GM21360 (cell line): ENCODE measurements around the gene THADA.

ENCODE experiments used
- ATAC-seq: cut with Tn5 transposase; IDR thresholded peaks from one replicate; pipeline ENCODE4 v1.9.1; 2021; ENCODE audit warnings: mild to moderate bottlenecking, moderate library complexity; ENCODE audit not compliant: unreplicated experiment

The THADA gene

DNA sequence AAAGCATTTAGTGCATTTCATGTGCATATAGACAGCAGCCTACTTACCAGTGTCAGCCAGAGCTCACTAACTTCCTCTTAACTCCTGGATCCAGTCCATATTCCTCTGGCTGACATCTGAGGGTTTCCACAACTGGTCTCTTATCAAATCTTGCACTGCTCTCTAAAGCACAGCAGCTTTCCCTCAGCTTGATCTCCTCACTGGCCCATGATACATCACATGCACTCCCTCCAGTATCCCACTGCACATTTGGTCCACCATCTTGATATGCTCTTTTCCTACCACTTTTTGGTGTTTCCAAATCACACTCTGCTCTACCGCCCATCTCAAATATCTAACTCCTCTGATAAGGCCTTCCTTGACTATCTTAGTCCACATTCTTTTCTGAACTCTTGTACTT, 264.4 kb downstream of the THADA start:
- ATAC-seq: no peak

DNA sequence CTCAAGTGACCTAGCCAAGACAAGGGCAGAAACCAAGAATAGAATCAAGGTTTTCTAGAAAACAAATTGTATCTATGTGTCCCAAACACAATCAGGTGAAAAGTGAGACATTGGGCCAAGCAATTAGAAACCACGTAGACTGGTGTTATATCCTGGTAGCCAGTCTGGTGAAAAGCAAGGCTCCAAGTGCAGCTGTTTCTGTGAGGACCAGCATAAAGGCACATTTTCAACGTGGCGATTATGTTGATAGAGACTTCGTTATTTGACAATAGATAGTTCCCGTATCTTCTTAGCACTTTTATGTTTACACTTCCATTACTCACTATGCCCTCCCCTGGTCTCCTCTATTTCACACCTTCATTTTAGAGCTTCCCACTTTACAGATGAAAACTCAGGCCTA, 266.2 kb downstream of the THADA start:
- ATAC-seq: no peak

DNA sequence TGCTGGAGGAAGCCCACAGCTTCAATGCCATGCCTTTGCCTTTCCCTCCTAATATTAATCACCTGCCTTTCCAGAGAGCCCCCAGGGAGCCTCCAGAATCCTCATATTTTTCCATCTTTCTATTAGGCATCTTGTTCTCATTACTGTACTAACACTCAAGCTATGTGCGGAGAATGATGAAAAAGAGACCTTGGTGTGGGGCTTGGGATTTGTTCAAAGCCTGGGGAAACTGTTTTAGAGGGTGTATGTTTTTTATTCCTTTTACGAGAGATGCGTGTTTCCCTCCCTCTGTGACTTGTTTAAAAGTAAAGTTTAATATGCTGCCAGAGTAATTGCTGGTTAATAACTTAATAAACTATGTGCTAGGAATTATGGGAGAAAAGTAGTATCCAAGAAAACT, 267.0 kb downstream of the THADA start:
- ATAC-seq: no peak

DNA sequence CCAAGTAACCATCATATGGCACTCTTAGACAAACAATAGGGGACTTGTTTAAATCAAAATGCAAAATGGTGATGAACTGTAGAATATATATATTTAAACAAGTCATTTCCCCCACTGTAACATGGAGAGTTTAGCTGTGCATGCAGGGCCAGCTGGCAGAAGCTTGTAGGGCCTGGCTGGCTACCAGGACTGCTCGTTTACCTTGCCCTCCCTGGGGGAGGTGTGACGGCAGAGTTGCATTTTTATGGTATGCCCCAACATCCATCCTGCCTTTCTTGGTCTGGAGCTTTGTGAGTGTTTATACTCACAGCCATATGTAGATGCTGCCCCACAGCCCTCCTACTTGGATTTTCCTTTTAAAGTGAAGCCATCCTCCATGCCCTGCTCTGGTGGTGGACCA, 267.7 kb downstream of the THADA start:
- no peak for ATAC-seq

DNA sequence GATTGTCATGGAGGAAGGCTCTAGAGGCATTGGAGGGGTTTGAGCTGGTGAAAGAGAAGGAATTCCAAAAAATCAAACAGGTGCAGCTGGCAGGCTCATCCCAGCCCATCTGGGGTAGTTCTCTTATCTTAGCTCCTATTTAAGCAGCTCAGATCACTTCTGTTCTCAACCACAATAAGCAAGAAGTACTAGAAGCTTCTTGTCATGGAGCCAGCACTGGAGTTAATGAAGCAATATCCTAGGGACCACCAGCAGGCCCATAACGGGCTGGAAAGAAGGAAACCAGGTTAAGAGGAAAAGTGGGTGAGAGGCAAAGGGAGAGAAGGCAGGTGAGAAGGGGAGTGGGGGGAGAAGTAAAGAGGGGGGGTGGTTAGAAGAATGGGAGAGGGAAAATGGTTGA, 268.7 kb downstream of the THADA start:
- no peak for ATAC-seq

DNA sequence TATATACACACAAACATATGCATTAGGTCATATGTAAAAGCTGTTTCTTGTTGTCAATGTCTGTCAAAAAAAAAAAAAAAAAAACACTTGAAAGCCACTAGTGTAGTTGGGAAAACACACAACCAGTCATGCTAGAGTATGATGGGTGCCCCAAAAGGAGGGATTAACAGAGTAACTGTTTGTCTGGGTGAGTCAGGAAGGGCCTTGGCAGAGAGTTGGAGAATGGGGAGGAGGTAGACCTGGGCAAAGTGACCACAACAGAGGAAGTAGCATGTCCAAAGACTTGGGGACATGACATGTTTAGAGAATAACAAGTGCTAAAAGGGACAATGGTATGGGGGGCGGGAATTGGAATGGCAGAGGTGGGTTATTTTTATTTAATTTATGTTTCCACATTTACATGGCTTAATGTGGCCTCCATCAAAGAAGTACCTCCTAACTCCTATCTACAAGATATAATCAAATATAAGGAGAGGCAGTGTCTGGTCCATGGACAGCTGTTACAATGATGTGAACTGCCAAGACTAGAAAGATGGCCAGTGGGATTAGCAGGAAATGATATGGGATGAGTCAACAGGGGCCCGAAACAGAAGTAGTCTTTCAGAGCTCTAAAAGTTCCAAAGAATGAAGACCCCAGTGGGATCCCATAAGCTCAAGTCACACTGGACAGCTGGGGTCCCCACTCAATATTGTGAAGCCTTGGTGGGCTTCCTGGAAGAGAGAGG, 269.6 kb downstream of the THADA start:
- no peak for ATAC-seq

DNA sequence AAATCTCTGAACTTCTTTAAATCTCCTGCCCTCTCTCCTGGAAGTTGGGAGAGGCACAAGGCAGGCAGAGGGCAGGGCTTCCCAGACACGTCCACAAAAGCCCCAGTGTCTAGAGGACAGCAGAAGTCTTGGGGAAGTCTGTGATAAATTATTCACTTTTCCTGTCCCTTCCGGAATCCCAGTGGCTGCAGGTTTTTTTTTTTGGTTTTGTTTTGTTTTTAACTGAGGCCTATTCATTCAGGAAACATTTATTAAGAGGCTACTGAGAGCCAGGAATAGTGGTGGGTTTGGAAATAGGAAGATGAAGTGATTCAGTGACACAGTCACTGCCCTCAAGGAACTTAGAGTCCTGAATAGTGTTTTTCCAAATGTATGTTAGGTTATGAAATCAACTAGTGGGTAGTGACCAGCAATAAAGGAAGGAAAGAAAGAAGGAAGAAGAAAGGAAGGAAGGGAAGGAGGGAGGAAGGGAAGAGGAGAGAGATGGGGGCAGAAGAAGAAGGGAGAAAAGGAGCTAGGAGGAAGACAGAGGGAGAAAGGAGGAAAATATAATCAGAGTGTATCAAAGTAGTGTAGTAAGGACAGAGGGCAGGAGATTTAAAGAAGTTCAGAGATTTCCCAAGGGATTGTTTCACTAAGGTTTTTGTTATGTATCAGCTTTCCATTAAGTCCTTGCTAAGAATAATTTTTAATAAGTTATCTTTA, 270.6 kb downstream of the THADA start:
- ATAC-seq: no peak

DNA sequence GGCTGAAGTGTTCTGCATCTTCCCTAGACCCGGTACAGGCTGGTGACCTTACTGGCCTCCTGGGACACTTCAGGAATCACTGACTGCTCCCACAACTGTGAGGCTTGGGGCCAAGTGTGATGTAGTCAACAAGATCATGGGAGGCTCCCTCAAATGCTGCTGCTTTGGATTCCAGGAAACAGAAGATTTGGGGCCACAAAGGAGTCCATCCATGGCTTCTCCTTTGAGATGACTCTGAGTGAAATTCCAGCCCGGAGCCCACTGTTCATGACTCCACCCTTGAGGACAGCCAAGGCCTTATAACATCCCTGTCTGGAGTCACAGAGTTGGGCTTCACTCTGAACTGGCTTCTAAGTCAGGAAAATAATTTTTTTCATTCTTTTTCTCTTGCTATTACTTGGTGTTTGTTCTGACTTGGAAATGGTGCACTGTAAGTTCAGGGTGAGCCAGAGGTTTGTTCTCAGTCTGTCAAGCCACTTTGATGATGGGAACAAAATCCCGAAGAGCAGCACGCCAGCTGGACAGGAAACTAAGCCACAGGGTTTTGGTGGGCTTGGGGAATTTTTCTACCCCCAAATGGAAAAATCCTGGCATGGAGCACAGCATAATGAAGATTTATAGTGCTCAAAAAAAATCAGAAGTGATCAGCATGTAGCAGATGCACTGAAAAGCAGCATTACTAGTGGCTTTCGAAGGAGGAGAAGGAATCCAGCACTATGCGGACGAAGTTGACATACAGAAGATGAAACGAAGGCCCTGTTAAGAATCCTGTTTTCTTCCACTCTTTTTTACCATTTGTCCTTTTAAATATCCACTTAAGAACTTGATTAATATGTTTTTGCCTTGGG, 271.4 kb downstream of the THADA start:
- ATAC-seq: no peak

DNA sequence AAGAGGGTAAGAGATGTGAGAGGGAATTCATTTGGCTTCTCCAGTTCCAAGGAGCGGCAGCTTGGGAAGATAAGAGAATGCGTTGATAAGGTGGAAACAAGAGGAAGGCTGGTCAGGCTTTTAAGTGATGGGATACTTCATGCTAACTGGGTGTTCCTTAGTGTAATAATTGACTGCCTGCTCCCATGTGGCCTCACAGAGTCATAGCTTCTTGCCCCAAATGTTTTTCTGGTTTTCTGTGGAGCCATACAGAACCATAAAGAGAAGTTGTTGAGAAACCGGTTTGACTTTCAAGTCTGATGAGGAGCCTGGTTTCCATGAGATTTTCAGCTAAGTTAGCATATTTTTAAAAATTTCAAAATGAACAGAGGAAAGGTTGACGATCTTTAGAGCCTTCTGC, 272.0 kb downstream of the THADA start:
- no peak for ATAC-seq

DNA sequence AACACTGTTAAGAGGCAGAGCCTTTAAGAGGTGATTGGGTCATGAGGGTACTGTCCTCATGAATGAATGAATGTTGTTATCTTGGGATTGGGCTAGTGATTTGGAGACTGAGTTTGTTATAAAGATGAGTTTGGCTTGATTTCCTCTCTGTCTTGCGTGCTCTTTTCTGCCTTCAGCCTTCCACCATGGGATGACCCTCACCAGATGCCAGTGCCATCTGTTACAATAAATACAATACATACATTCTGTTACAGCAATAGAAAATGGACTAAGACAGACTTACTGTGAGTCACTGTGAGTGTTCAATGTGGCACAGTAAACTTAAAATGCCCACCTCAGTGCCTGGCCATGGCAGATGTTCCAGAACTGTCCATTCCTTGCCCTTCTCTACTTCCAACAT, 274.4 kb downstream of the THADA start:
- ATAC-seq: no peak

DNA sequence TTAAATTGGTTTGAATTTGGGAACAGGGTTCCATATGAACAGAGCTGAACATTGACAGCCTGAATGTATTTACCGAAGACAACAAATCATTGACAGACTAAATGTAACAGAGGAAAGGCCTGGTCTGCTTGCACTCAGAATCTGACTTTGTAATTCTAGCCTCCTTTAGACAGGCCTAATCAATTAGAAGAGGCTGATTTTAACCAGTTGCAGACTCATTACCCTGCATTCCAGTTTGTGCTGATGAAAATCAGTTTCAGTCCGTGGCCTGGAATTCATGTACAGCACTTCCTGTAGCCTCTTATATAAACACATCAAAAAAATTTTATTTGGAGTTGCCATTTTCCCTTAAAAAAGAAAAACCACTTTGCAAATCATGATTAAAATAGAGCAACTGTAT, 276.3 kb downstream of the THADA start:
- ATAC-seq: no peak

DNA sequence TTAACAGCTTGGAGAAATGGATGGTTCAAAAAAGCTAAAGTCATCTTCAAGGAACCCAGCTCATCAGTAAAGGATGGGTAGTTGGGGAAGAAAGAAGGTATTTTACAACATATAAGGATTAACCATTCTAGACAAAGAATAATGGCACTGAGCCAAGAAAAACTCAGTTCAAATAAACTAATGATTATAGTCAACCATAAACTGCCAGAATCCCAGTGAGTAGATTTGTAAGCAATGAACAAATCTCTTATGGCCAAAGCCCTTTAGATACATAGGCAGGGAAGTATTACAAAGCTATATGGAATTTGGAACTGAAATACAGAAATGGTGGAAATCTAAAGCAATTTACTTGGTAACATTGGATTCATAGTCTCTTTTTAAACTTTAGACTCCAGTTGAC, 277.0 kb downstream of the THADA start:
- no peak for ATAC-seq

DNA sequence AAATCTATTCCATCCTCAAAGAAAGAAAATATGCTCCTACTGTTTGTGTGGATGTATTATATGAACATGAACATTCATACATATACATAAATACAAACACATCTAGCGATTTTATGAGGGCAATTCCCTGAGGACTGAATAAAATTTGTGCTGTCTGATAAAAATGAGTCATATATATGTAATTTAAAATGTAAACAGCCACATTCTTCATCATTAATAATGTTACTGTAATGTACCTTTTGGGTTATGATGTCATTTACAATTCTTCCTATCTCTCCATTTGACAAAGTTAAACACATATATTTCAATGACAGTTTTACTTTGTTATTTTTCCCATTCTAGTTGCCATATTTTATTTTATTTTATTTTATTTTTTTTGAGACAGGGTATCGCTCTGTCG, 278.2 kb downstream of the THADA start:
- no peak for ATAC-seq

DNA sequence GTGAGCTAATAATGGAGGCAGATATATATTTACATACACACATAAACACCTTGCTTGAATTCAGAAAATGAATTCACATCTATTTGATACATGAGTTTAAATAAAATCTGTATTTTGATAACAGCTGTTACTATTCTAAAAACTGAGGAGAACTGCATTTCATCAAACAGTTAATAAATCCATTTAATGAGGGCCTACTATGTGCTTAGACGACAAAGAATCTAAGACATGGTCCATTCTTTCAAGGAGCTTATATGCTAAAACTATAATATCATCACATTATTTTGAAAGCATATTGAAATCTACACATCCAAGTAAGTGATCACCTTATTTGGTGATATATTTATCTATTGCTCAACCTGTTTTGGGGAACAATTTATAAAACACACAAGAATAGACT, 278.6 kb downstream of the THADA start:
- no peak for ATAC-seq

DNA sequence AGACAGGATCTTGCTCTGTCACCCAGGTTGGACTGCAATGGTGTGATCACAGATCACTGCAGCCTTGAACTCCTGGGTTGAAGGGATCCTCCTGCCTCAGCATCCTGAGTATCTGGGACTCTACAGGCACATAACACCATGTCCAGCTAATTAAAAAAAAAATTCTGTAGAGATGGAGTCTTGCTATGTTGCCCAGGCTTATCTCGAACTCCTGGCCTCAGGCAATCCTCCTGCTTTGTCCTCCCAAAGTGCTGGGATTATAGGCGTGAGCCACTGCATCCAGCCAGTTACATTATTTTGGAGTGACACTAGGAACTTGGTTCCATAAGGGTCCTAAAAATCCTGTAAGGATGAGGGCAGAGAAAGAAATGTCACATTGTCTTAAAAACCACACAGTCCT, 280.4 kb downstream of the THADA start:
- ATAC-seq: no peak

DNA sequence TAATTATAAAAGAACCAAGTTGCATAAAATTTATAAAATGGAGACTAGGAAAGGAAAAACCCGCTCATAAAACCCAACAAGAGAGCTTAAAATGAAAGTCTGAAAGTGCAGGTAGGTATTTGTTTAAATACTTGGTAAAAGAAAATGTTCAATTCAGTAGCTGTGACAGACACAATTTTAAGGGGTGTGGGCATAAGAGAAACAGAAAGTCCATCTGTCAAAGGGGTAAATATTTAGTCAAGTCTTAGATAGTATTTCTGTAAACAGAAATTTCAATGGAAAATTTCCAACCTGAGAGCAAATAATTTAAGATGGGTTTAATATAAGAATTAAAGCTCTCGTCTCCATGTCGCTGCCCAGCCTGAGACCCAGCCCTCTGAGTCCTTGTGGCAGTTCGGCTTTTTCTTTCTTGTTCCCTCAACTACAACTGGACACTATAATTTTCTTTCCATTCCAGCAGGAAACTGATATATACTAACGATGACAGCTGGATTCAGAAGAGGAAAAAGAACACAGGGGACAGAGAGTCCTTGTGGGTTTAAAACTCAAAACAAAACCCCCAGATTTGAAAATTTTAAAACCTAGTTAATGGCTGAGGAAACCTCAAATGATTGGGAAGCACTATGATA, 281.4 kb downstream of the THADA start:
- no peak for ATAC-seq

DNA sequence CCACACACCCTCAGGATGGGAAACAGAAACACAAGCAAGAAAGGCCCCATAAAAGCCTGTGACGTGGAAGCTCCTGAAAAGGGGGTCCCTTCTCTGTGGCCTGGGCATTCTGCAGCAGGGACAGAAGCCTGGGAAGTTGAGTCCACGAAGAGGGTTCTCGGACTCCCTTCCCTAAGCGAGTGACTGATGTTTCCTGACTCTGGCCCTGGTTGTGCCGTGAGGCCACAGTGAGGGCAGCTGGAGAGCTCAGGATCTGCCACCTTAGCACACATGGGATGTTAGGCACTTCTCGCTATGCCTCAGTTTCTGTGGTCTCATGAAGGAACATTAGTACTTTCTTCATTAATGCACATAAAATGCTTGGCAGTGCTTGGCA, 282.2 kb downstream of the THADA start:
- ATAC-seq: no peak

DNA sequence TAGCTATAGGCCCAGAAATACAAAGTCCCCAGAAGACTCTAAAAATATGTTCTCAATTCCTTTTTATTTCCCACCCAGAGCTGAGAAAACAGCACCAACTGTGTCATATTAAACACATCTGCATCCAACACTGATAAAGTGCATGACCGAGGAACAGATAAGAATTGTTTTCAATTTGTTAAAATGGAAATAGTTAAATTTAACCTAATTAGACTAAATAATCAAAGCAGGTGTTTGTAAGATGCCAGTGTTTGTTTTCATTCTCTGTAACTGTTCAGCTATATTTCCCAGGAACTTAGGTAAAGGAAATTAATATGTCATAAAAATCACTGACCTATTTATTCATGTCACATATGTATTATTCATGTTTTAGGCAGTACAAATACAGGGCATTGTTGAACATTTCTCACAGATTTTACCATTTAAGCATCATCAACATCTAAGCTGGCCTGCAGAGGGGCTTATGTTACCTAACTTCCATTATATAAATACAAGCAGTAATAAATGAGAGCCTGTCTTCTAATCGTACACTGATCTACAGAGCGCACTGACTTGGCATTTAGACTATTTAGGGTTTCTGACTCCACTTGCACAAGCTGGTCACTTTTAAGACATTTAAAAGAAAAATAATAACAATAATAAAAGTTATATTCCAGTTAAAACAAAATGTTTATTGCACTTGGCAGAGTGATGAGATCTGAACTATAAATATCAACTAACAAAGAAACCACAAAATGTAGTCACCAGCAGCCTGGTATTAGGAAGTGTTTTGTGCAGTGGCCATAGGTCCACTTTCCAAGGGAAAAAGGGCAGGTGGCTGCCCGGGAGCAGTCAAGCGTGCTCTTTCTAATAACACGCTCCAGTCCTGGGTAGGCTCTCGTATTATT, 282.8 kb downstream of the THADA start:
- ATAC-seq: no peak

DNA sequence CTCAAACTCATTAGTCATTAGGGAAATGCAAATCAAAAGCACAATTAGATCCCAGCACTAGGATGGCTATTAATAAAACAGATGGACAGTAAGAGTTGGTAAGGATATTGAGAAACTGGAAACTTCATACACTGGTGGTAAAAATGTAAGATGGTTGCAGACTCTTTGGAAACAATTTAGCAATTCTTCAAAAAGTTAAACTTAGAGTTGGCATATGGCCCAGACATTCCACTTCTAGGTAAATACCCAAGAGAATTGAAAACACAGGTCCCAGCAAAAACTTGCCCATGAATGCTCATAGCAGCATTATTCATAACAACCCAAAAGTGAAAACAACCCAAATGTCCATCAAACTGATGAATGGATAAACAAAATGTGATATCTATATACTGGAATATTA, 284.6 kb downstream of the THADA start:
- ATAC-seq: no peak

DNA sequence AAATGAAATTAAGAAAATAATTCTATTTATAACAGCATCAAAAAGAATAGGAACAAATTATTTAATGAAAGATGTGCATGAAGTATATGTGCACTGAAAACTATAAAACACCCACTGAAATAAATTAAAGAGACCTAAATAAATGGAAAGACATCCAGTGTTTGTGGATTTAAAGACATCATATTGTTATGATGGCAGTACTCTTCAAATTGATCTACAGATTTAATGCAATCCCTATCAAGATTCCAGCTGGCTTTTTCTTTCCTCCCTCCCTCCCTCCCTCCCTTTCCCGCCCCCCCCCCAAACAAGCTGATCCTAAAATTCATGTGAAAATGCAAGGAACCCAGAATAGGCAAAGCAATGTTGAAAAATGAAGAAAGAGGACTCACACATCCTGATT, 285.9 kb downstream of the THADA start:
- no peak for ATAC-seq

DNA sequence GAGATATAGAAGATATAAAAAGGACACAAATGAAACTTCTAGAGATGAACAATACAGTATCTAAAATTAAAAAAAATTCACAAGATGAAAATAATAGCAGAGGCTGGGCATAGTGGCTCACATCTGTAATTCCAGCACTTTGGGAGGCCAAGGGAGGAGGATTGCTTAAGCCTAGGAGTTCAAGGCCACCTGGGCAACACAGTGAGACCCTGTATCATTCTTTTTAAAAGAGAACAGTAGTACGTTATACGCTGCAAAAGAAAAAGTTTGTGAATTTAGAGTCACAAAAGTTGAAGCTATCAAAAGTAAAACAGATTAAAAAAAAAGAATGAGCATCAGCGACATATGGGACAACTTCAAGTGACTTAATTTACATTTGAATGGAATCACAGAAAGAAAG, 287.9 kb downstream of the THADA start:
- no peak for ATAC-seq
